ENCODE results near the gene ETFDH. TPM values are rescaled to one million over a fixed set of nuclear protein-coding genes. Genes with fewer than 3 reads are reported as not detected.
"Not testable (repeated sequence)": the region's sequence is repeated elsewhere in the genome, so short reads cannot be mapped to it uniquely, and the experiment has no call there.

Gene ETFDH
- total RNA-seq, 1 donor from 2014 or later: 12.3 TPM

GRCh38 chr4:158754385-158755180, 82.5 kb downstream of the ETFDH start:
- DNase-seq (ENCODE audit: low read depth in 2 of 2): no peak

DNA sequence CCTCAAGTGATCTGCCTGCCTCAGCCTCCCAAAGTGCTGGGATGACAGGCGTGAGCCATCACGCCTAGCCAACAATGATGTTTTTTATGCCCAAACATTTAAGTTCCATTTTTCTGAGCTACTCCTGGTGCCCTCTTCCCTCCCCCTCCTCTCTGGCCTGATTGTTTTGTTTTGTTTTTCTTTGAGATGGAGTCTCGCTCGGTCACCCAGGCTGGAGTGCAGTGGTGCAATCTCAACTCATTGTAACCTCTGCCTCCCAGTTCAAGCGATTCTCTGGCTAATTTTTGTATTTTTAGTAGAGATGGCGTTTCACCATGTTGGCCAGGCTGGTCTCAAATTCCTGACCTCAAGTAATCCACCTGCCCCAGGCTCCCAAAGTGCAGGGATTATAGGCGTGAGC, 83.7 kb downstream of the ETFDH start:
- not testable (repeated sequence) for DNase-seq (ENCODE audit: low read depth in 2 of 2)

GRCh38 chr4:158756588-158756987, 84.5 kb downstream of the ETFDH start:
- DNase-seq (ENCODE audit: low read depth in 2 of 2): no peak

- no peak for DNase-seq (ENCODE audit: low read depth in 2 of 2)
These were observed 86.0 kb downstream of the ETFDH start for GRCh38 chr4:158758142-158758541.

- DNase-seq (ENCODE audit: low read depth in 2 of 2): no peak
These were observed 86.6 kb downstream of the ETFDH start for GRCh38 chr4:158758703-158759102.

Other genes with a start within 250 kb of the ETFDH start
- not detected in 2 replicates for gene RXFP1, start 150.4 kb upstream of the ETFDH start, total RNA-seq
- 6.6 and 9.4 TPM in 2 replicates for gene C4orf46, start 409 bp upstream of the ETFDH start, total RNA-seq
- 15.8 and 16.0 TPM in 2 replicates for gene PPID, start 51.1 kb downstream of the ETFDH start, total RNA-seq
- gene FNIP2, start 96.7 kb downstream of the ETFDH start, total RNA-seq: 29.0 and 55.9 TPM in 2 replicates

Data from dermis microvascular lymphatic vessel endothelial cell (primary cell).